ENCODE measurements around the gene ACAT1.

GRCh38 chr11:108121274-108122155, at the start of gene ACAT1:
- TF ChIP-seq POU6F1 (CRISPR knock-in tag; IDR thresholded peaks at IDR 0.05; ENCODE audit: borderline replicate concordance, low read depth) (no peak), ZFP30 (CRISPR knock-in tag; IDR thresholded peaks at IDR 0.05) (no peak), CREB5 (CRISPR knock-in tag; IDR thresholded peaks at IDR 0.05; ENCODE audit: low read depth) (no peak), RARB (CRISPR knock-in tag; IDR thresholded peaks at IDR 0.05) (no peak), PATZ1 (CRISPR knock-in tag; IDR thresholded peaks at IDR 0.05; ENCODE audit: borderline replicate concordance) (no peak), ZFP3 (CRISPR knock-in tag; IDR thresholded peaks at IDR 0.05) (no peak), ARNTL (CRISPR knock-in tag; IDR thresholded peaks at IDR 0.05; ENCODE audit: borderline replicate concordance, low read depth) (no peak), TOX (CRISPR knock-in tag; IDR thresholded peaks at IDR 0.05; ENCODE audit: borderline replicate concordance) (no peak), CSRNP3 (CRISPR knock-in tag; IDR thresholded peaks at IDR 0.05) (no peak), TCF4 (CRISPR knock-in tag; IDR thresholded peaks at IDR 0.05; ENCODE audit: borderline replicate concordance) (no peak)
- TF ChIP-seq, protein P1, sequence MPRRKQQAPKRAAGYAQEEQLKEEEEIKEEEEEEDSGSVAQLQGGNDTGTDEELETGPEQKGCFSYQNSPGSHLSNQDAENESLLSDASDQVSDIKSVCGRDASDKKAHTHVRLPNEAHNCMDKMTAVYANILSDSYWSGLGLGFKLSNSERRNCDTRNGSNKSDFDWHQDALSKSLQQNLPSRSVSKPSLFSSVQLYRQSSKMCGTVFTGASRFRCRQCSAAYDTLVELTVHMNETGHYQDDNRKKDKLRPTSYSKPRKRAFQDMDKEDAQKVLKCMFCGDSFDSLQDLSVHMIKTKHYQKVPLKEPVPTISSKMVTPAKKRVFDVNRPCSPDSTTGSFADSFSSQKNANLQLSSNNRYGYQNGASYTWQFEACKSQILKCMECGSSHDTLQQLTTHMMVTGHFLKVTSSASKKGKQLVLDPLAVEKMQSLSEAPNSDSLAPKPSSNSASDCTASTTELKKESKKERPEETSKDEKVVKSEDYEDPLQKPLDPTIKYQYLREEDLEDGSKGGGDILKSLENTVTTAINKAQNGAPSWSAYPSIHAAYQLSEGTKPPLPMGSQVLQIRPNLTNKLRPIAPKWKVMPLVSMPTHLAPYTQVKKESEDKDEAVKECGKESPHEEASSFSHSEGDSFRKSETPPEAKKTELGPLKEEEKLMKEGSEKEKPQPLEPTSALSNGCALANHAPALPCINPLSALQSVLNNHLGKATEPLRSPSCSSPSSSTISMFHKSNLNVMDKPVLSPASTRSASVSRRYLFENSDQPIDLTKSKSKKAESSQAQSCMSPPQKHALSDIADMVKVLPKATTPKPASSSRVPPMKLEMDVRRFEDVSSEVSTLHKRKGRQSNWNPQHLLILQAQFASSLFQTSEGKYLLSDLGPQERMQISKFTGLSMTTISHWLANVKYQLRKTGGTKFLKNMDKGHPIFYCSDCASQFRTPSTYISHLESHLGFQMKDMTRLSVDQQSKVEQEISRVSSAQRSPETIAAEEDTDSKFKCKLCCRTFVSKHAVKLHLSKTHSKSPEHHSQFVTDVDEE (CRISPR knock-in tag; IDR thresholded peaks at IDR 0.05): no peak

Data from SK-N-SH treated with all-trans-retinoic acid at 6 μM for 48 hours (cell line).